Measurements from ENCODE around the gene CYP11A1.

CYP11A1 gene

GRCh38 chr15:74295800-74296199, 71.6 kb downstream of the CYP11A1 start:
- no peak for DNase-seq

DNA sequence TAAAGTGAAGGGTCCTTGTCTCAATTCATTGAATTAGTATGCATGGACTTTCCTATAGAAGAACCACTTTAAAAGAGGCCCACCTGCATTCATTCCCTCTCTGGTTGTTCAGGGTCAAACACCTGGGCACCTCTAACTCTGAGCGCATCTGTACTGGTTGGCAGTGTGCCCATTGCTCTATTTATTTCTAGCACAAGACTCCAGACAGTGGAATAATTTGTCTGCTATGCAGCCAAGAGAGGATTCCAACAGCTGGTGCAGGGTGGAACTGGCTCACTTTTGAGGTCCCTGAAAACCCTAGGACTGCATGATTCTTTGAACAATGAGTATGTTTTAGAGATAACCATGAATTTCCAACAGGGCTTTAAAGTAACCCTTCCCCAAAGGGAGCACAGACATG, 73.4 kb downstream of the CYP11A1 start:
- no peak for DNase-seq

GRCh38 chr15:74293021-74293810, 74.2 kb downstream of the CYP11A1 start:
- no peak for DNase-seq

DNA sequence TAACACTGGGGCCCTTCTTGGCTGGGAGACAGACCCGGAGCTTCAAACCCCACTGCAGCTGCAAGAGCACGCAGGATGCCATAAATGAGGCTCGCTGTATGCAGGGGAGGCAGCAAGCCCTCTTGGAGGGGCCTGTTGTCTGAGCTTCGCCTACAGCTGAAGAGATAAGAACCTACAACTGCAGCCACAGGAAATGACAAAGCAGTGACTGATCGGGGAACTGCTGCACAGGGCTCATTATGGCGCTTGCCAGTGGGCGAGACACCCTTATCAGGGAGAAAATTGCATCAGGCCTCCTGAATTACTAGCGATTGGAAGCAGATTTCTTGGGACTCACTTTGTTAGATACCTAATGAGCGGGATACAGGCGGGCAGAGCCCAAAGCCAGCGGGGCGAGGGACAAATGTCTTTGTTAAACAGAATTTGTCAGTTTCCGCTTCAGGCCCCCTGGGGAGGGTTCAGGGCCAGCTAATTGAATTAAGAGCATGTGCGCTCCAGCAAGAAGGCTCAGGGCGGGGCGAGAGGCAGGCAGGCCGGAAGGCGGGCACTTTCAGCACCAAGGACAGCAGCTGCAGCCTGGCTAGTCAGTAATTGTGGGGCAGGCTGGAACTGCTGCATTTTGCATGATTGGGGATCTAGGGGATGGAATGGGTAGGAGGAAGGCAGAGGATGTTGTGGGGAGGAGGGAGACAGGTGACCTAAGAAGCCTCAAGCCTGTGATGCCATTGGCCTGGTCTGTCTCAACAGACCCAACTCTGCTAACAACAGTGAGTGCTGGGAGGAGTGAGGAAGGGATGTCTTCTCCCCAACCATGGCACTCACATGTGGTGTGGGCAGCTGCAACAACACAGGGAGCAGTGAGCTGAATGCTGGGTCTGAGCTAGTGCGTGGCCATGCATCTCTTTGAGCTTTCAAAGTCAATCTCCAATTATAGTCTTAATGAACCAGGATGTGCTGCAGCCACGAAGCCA, 76.1 kb downstream of the CYP11A1 start:
- DNase-seq = peak; percentile 53

GRCh38 chr15:74290645-74291044, 76.8 kb downstream of the CYP11A1 start:
- DNase-seq = no peak

DNA sequence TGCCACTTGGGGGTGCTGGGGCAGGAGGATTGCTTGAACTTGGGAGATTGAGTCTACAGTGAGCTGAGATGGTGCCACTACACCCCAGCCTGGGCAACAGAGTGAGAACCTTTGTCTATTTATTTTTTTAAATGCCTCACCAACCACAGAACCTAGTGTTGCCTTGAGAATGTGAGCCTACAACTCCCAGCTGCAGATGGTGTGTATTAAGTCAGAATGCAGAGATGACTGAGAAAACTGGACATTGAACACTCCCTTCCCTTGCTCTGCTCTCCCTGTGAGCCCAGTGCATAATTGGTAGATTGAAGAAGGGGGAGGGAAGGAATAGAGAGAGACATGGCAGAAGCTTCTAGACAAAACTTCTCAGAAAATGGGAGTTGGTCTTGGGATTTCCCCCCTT, 77.8 kb downstream of the CYP11A1 start:
- no peak for DNase-seq
